GM18861 (cell line): ENCODE data around the gene CD34.

ENCODE experiments used
- ATAC-seq: cut with Tn5 transposase; IDR thresholded peaks from one replicate; pipeline ENCODE4 v1.9.1; 2021; ENCODE audit not compliant: unreplicated experiment

Gene CD34, protein sequence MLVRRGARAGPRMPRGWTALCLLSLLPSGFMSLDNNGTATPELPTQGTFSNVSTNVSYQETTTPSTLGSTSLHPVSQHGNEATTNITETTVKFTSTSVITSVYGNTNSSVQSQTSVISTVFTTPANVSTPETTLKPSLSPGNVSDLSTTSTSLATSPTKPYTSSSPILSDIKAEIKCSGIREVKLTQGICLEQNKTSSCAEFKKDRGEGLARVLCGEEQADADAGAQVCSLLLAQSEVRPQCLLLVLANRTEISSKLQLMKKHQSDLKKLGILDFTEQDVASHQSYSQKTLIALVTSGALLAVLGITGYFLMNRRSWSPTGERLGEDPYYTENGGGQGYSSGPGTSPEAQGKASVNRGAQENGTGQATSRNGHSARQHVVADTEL

DNA sequence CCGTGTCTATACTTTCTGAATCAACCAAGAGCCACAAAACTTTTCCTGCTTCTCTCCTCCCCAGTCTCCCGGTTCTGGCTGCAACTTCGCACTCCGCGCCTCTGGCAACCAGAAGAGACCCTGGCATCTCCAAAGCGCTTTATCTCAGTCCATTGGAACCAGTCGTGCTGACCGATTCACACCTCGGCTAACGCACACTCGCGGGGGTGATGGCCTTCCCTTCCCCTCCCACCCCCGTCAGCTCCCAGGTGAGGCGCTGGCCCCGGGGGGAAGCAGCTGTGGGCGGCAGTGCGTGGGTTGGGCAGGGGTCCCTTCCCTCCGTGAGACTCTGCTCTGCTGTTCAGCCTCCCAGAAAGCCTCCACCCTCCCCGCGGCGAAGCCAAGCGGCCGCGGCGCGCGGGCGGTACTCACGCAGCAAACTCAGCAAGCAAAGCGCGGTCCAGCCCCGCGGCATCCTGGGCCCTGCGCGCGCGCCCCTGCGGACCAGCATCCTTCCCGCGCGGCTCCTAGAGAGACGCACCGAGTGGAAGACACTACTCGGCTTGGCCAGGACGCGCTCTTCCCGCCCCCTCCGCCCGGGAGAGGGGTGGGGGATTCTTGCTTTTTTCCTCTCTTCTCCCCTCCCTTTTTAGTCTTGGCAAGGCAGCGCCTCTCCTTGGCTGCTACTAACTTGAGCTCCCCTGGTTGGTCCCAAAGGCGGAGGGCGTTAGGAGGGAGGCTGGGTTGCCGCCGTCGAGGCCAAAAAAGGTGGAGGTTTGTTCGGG is at the start of gene CD34:
CD34 (minus strand) TSS at position 535 of the 764 bp plus-strand sequence; CDS start at position 490, 45 bp downstream.
- ATAC-seq: no peak

DNA sequence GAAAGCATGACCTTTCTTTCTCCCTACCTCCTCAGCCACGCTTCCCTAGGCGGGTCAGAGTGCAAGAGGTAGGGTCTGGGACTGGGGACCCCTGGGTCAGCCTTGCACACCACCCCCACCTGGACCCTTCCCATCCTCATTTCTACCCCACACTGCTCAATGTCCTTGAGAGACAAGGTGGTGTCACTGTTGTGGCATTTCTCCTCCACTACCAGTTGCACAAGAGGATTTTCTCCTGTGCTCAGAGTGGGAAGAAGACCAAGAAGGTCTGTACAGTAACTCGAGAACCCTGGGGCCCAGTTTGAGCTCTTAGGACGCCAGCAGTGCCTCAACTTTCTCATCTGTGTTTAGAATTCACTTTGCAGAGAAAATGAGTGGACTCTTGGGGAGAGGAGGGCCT is 49.4 kb upstream of the CD34 start:
- no peak for ATAC-seq

DNA sequence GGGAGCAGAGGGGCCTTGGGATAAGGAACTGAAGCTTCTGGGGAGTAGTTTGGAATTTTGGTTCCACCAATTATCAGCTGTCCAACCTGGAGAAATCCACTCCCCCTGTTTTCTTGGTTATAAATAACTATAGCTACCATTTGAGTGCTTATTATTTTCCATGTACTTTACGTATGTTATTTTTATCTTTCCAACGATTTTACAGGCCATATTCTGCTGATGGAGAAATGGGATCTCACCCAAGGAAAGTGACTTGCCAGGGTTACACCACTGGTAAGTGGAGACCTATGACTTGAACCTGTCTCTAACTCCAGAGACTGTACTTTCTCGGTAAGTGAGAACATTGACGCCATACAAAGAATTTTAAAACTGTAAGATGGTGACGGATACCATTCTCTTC is 49.0 kb upstream of the CD34 start:
- no peak for ATAC-seq

DNA sequence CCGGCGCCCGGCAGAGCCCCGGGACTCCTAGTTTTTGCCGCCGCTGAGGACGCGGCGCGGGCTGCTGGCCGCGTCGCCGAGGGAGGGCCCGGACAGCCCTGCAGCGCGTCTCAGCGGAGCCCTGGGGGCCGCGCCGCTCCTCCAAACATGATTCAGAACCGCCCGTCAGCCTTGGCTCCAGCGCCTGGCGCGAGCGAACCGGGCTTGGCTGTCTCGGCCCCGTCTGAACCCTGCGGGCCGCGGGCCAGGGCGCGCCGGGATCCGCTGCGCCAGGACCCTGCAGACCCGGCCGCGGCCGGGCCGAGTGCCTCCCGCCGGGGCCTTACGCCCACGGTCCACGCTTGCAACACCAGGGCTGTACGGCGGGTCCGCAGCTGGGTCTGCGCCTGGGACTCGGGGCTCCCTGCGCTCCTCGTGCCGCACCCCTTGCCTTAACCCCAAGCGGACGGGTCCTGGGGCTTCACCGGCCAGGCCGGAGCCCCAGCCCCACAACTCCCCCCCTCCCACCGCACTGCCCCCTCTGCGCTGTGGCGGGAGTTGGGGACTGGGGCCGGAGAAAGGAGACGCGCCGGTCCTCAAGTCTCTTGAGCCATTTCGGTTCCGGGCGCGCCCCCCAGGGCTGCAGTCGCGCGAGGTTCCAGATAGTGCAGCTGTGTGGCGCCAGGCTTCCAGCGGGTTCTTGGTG is 48.4 kb upstream of the CD34 start:
- ATAC-seq: no peak

DNA sequence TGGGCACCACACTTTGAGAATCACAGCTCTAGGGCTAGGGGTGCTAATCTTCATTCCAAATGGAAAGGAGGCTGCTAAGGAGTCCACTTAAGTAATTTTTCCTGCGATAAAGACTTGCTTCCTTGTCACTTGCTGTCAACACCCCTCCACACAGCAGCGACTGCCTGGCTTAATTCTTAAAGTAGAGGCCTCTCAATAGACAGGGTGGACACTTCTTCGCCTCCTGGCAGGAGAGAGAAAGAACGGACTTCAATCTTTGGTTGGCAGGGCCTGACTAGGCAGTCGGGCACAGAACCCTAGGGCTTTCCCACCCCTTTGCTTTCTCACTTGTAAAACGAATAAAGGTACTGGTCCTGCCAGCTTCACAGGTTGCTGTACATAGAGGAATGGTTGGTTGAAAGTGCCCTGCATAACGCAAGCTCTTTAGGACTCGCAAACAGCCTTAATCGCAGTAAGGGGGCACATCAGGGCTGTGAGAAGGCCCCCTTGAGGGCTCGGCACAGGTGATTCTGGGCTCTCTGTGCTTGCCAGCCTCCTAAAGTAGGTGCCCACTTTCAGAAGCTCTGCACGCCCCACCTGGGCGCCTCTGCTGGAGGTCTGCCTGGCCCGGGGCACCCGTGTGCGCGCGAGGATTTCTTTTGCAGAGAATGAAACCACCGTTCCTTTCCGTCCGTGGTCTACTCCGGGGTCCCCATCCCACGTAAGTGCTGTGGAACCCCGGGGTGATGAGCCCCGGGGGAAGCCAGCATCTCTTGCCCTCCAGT is 47.6 kb upstream of the CD34 start:
- ATAC-seq: no peak

DNA sequence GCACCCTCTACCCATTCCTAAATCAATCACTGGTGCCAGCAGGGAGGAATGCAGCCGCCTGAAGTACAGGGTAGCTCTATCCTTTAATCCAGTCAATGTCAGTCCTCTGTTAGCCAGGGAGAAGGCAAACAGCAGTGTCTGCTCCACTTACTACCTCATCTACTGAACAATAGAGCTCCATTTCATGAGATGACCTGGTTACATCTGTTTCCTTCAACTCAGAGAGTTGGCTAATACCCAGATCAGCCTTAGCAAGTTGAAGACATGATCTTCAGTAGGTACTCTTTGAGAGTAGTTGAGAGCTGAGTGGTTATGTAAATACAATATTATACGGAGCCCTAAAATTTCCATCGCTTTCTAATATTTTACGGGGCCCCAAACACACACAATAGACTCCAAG is 46.1 kb upstream of the CD34 start:
- ATAC-seq: no peak

DNA sequence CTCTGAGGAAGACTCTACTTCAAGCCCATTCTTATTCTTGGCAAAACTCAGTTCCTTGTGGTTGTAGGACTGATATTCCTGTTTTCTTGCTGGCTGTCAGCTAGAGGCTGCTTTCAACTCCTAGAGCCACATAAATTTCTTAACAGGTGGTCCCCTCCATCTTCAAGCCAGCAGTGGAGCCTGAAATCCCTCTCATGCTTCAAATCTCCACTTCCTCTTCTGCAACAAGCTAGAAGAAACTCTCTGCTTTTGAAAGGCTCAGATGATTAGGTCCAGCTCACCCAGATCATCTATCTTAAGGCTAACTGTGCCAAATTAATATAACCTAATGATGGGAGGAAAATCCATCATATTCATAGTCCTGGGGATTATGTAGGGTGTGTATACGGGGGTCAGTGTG is 43.2 kb upstream of the CD34 start:
- ATAC-seq: no peak

DNA sequence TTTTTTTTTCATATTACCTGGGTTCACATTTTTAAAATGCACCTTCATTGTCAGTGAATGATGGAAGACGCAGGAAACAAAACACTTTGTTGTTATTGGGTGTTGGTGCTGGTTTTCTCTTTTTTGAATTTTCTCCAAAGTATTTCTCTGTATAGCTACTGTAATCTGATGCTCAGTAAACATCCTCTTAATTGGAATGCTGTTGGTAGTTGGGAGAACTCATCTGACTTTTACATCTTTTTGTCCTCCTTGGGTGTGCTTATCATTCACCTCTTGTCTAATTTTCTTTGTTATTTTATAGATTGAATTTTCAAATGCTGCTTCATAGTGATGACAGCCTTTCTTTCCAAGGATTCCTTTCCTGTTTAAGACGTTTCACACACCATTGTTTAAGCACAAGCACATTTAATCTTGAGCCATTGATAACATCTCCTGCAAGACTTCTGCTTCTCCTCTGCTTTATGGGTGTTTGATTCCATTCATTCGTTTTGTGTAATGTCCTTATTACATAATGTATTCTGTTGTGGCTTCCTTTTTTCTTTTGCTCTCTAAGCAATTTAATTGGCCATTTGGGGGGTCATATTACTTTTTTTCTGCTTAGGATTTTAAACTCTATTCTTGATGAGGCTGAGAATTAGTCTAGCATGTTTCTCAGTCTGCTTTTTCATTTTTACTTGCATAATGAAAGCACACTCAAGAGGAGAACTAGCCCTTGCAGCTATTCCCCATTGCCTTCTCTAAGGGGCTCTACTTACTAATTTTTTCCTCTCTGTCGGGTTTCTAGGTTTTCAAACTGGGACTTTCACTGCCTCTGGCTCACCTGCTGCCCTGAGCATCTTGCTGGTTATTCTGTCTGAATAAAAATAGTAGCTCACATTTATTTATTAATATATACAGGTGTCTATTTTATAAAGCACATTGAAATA is 42.0 kb upstream of the CD34 start:
- ATAC-seq: no peak

DNA sequence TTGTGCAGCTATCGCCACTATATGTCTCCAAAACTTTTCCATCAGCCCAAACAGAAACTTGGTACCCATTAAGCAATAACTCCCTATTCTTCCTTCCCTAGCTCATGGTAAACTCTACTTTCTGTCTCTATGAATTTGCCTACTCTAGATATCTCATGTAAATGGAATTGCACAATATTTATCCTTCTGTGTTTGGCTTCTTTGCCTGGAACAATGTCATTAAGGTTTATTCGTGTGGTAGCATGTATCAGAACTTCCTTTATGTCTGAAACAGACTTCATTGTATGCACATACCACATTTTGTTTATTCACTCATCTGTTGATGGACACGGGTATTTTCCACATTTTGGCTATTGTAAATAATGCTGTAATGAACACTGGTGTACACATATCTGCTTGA is 40.7 kb upstream of the CD34 start:
- ATAC-seq: no peak

DNA sequence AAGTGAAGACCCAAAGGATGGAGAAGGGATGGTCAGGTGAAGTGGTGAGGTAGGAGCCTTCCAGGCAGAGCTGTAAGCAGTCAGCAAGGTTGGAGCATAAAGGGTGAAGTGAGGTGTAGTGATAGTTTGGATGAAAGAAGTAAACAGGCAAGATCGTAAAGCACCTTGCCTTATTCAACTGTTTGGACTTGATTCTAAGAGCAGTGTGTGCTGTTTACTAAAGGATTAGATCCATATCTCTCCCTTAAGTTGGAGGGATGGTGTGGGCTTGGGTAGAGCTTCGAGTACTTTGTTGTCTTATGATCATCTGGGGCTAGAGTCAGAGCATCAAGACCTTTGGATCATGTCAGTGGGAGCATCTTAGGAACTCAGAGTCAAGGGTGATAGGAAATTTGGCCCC is 39.8 kb upstream of the CD34 start:
- ATAC-seq: no peak

DNA sequence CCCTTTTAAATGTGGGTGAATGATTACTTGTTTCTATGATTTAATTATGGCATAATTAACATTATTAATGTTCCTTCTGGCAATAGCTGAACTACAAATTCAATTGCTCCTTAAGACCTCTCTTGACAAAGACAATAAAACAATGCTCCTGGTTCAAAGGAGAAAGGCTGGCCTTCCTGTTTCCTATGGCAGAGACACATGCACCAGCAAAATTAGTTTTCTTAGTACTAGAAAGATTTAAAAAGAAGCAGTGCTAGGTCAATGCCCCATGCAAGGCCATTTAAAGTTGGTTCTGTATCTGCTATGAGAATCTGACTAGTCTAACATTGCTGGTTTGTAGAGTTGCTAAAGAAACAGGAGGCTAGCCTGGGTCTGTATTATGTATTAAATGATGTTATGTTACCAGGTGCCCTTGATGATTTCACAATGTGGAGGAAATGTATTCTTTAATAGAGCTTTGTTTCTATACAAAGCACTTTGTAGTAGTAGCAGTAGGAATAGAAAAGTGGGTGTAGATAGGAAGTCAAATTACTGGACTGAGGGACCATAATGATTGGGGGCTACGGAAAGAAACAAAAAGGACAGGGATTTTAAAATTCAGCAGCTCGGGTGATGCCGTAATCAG is 38.8 kb upstream of the CD34 start:
- ATAC-seq: no peak

DNA sequence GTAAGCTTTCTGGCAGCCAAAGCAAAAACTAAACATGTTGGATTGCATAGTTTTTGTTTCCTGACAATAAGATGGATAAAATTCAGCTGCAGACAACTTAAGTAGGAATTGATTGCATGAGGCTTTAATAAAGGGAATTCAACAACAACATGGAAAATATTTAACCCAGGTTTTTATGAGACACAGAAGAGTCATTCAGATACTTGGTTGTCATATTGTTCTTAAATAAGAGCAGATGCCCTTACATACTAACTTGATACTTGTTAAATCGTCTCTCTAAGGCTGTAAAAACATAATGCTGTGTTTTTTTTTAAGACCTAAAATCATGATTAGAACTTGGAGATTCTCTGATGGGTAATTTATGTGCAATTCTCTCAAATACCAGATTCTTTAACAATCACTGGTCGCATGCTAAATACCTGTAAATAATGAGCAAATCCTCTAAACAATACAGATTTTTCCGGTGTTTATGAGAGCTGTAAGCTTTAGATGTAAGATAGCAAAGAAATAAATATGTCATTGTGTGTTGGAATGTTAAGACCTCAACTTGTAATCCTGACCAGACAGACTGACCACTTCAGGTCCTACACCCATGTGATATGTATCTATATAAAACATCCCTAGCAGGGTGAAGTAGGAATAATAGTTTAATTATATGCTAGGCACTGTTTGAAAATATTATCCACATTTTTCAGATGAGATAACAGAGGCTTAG is 37.8 kb upstream of the CD34 start:
- no peak for ATAC-seq

DNA sequence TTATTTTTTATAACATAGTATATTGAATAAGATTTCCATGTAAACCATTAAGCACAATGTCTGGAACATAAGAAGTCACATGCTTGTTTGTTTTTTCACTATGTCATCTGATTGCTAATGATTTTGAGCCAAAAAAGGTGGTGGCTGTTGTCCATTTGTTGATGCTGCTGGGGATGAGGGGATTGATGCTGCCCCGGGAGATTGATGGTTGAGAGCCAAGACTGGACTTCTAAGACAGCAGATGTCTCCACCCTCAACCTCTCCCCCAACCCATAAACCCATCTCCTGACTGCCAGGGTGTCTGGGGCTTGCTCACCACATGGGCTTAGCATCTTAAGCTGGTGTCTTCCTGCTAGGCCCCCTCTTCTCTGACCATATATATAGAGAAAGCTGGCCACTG is 35.8 kb upstream of the CD34 start:
- ATAC-seq: no peak

DNA sequence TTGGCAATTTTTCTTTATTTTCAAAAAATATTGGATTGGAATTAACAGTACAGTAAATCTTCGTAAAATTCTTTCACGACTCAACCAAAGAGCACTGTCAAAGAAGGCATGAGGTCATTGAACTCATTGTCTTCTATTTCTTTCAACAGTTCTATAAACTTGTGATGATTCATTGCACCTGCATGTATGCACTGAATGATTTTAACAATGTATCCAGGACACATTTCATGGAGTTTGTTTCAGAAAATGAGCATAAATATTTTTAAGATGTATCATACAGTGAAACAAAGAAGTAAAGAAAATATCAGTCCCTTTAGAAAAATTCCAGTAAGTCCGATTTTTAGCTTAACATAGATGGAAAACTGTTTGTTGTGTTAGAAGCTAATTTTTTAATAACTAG is 33.6 kb upstream of the CD34 start:
- no peak for ATAC-seq

DNA sequence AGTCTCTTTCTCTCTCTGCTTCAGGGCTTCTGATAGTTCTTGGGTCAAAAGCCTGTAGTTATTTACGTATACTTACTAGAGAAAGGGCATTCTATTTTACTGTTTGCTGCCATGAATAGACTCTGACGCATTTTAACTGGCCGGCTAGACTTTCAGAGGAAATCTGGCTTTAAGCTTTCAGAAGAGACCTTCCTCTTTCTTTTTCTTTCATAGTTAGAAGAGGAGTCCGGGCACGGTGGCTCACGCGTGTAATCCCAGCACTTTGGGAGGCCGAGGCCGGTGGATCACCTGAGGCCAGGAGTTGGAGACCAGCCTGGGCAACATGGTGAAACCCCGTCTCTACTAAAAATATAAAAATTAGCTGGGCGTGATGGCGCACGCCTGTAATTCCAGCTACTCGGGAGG is 31.4 kb upstream of the CD34 start:
- ATAC-seq: peak; percentile 59

DNA sequence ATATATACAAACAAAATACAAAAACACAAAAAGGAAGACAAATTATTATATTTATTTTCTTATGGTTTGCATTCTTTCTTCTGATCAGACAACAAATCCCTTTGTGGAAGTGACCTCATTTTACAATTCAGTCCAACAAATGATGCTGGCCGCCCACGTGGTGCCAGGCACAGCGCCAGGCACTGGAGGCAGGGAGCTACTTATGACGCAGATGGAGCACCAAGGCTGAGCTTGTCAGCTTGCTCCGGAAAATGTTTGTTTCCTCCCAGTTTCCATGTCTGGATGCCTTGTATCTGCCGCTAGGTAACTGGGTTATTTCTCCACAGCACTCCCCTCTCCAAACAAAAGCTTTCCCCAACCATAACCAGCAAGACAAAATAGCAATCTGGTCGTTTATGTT is 30.7 kb upstream of the CD34 start:
- no peak for ATAC-seq

DNA sequence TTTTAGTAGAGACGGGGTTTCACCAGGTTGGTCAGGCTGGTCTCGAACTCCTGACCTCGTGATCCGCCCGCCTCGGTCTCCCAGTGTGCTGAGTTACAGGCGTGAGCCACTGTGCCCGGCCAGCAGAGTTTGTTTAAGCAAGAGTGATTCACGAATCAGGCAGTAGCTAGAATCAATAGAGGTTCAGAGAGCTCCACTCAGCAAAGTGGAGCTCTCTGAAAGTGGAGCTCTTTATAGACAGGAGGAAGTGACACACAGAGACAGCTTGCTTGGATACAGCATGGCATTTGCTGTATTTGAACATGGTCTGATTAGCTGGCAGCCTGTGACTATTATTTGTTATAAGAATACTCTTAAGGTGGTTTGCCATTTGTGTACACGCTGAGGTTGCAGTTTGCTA is 27.1 kb upstream of the CD34 start:
- ATAC-seq: no peak

DNA sequence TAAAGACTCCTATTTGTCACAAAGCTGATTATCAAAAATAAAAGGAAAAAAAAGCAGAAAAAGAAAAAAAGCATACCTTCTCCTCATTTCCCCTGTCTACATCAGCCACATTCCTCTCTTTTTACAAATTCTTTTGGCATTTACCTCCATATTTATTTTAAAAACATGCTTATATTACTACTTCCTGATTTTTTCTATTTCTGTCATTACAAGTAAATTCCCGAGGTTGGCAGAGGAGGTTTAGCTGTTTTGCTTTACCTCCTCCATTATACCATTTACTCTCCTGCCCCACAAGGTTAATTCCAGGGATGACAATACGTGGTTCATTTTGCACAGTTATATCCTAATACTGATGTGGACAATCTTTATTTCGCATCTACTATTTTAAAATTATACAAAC is 26.3 kb upstream of the CD34 start:
- no peak for ATAC-seq

DNA sequence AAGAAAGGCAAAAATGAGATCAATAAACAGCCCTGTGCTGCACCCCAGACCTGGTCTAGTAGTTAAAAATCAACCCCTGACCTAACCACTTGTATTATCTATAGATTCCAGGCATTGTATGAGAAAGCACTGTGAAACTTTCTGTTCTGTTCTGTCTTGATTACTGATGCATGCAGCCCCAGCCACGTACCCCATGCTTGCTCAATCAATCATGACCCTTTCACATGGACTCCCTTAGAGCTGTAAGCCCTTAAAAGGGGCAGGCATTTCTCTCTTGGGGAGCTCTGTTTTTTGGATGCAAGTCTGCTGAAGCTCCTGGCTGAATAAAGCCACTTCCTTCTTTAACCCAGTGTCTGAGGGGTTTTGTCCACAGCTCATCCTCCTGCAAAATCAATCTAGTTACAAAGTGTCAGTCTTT is 24.2 kb upstream of the CD34 start:
- ATAC-seq: peak; percentile 97
